Measurements from ENCODE around the gene IER5L. TPM values are rescaled to one million over a fixed set of nuclear protein-coding genes. Genes with fewer than 3 reads are reported as not detected.

IER5L gene
- polyA plus RNA-seq, 1 of the 3 experiments (the other 2 are of a cell fraction): 16.2 TPM

GRCh38 chr9:129131300-129132145 is 46.5 kb downstream of the IER5L start:
- WGBS (ENCODE audit: low lambda C conversion rate): 34% methylated on average over 11 of the region's 13 CpGs
- no peak overlapping the region for H3K4me3 ChIP-seq (ENCODE audit: low read depth in 2 of 2, low read length in 1 of 2)
- ChIA-PET POLR2A (interaction anchor here (1.0 to 1.2 kb wide), 5 partner anchors 11 to 494 kb away, joined by 3 to 5 read pairs (median 4); partner anchors contain the start of genes CRAT, NTMT1 and PTPA), CTCF (interaction anchor here (0.6 to 16.0 kb wide), 51 partner anchors 10 to 659 kb away, joined by 3 to 211 read pairs (median 5); partner anchors contain the start of genes C9orf50, CRAT, IER5L and NTMT1)
- peaks cover 0 to 11% of the 10 kb centered on the region in 2 experiments; a peak in 1 of 4 replicates for H3K4me1 ChIP-seq (ENCODE audit: control insufficient read depth in 1 of 2, insufficient read depth in 2 of 2, low read depth in 1 of 2, low read length in 1 of 2)
- H3F3A ChIP-seq (replicated peaks; ENCODE audit: insufficient read depth): peaks cover 4% of the 10 kb centered on the region
- no peak overlapping the region for H3K4me2 ChIP-seq
- no peaks in the 10 kb centered on the region for H3K27me3 ChIP-seq (ENCODE audit: insufficient read depth)
- H4K20me1 ChIP-seq (ENCODE audit: insufficient read depth): no peaks in the 10 kb centered on the region
- DNase-seq: peak; percentile 91
- no peak overlapping the region for H2AFZ ChIP-seq (ENCODE audit: low read depth)
- no peak overlapping the region for H3K27ac ChIP-seq (ENCODE audit: low read depth in 2 of 2, low read length in 1 of 2)
- peak; percentile 36; the same call in 1 of the 2 replicates for TF ChIP-seq NRF1 (IDR thresholded peaks at IDR 0.05; ENCODE audit: low read depth, low read length)
- no peak for TF ChIP-seq EZH2phosphoT487 (IDR thresholded peaks at IDR 0.05; ENCODE audit: borderline replicate concordance, low read depth)
- TF ChIP-seq SMC3 (IDR thresholded peaks at IDR 0.05; ENCODE audit: low read depth, low read length): peak; percentile 78
- no peak for TF ChIP-seq USF2 (IDR thresholded peaks at IDR 0.05; ENCODE audit: borderline replicate concordance, low read depth, low read length)
- no peak for TF ChIP-seq FOXM1 (IDR thresholded peaks at IDR 0.05; ENCODE audit: low read depth)
- TF ChIP-seq, protein P1, sequence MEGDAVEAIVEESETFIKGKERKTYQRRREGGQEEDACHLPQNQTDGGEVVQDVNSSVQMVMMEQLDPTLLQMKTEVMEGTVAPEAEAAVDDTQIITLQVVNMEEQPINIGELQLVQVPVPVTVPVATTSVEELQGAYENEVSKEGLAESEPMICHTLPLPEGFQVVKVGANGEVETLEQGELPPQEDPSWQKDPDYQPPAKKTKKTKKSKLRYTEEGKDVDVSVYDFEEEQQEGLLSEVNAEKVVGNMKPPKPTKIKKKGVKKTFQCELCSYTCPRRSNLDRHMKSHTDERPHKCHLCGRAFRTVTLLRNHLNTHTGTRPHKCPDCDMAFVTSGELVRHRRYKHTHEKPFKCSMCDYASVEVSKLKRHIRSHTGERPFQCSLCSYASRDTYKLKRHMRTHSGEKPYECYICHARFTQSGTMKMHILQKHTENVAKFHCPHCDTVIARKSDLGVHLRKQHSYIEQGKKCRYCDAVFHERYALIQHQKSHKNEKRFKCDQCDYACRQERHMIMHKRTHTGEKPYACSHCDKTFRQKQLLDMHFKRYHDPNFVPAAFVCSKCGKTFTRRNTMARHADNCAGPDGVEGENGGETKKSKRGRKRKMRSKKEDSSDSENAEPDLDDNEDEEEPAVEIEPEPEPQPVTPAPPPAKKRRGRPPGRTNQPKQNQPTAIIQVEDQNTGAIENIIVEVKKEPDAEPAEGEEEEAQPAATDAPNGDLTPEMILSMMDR (IDR thresholded peaks at IDR 0.05): peak; percentile 97
- TF ChIP-seq TEAD4 (IDR thresholded peaks at IDR 0.05; ENCODE audit: borderline replicate concordance, insufficient read depth): no peak
- no peak for TF ChIP-seq RXRA (IDR thresholded peaks at IDR 0.05; ENCODE audit: borderline replicate concordance, low read depth)
- peak; percentile 85 for TF ChIP-seq RAD21 (IDR thresholded peaks at IDR 0.05; ENCODE audit: low read length)
- no peak for TF ChIP-seq ELF1 (IDR thresholded peaks at IDR 0.05)
- TF ChIP-seq, protein P2, sequence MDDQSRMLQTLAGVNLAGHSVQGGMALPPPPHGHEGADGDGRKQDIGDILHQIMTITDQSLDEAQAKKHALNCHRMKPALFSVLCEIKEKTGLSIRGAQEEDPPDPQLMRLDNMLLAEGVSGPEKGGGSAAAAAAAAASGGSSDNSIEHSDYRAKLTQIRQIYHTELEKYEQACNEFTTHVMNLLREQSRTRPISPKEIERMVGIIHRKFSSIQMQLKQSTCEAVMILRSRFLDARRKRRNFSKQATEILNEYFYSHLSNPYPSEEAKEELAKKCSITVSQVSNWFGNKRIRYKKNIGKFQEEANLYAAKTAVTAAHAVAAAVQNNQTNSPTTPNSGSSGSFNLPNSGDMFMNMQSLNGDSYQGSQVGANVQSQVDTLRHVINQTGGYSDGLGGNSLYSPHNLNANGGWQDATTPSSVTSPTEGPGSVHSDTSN (IDR thresholded peaks at IDR 0.05): no peak
- no peak for TF ChIP-seq CHD2 (IDR thresholded peaks at IDR 0.05; ENCODE audit: low read length, partially characterized antibody)
- TF ChIP-seq RFX5 (IDR thresholded peaks at IDR 0.05; ENCODE audit: low read length): no peak
- no peak for TF ChIP-seq MEF2A (IDR thresholded peaks at IDR 0.05; ENCODE audit: borderline replicate concordance, low read depth)
- TF ChIP-seq FOXJ3 (CRISPR knock-in tag; IDR thresholded peaks at IDR 0.05): no peak
- TF ChIP-seq NFIC (IDR thresholded peaks at IDR 0.05; ENCODE audit: borderline replicate concordance): no peak
- no peak for TF ChIP-seq IRF3 (IDR thresholded peaks at IDR 0.05; ENCODE audit: low read depth, low read length)
- H3K9me2 ChIP-seq: no peaks in the 10 kb centered on the region
- H3K9ac ChIP-seq: no peak overlapping the region
- H3K9me3 ChIP-seq: no peaks in the 10 kb centered on the region
- 0 out of 2 replicates have a peak, but pooled peaks cover 9% of the 10 kb centered on the region for H3K79me2 ChIP-seq (ENCODE audit: insufficient read depth)
- H3K36me3 ChIP-seq (replicated peaks in 1 of 2; ENCODE audit: control insufficient read depth in 1 of 2, insufficient read depth in 2 of 2, low read length in 1 of 2): peaks cover 19 to 36% of the 10 kb centered on the region in 2 experiments

All from SK-N-SH (cell line).